Measurements from ENCODE around the gene MAPK10.
A peak's percentile ranks its signal among the peaks of the same experiment; 100 is the strongest.

The MAPK10 gene

GRCh38 chr4:85993641-85994040 is 366.2 kb downstream of the MAPK10 start:
- no peak for DNase-seq (ENCODE audit: extremely low spot score)
- ChIA-PET CTCF (no interaction called here), POLR2A (no interaction called here)
- no peak for TF ChIP-seq NFRKB (IDR thresholded peaks at IDR 0.05)
- TF ChIP-seq FOXA1 (IDR thresholded peaks at IDR 0.05), result no peak
- TF ChIP-seq, protein P1, sequence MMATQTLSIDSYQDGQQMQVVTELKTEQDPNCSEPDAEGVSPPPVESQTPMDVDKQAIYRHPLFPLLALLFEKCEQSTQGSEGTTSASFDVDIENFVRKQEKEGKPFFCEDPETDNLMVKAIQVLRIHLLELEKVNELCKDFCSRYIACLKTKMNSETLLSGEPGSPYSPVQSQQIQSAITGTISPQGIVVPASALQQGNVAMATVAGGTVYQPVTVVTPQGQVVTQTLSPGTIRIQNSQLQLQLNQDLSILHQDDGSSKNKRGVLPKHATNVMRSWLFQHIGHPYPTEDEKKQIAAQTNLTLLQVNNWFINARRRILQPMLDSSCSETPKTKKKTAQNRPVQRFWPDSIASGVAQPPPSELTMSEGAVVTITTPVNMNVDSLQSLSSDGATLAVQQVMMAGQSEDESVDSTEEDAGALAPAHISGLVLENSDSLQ (IDR thresholded peaks at IDR 0.05), result no peak
- no peak for TF ChIP-seq SUZ12 (IDR thresholded peaks at IDR 0.05)
- TF ChIP-seq CTBP1 (IDR thresholded peaks at IDR 0.05; ENCODE audit: borderline replicate concordance), result no peak
- no peak for TF ChIP-seq LEF1 (IDR thresholded peaks at IDR 0.05; ENCODE audit: borderline replicate concordance)

DNA sequence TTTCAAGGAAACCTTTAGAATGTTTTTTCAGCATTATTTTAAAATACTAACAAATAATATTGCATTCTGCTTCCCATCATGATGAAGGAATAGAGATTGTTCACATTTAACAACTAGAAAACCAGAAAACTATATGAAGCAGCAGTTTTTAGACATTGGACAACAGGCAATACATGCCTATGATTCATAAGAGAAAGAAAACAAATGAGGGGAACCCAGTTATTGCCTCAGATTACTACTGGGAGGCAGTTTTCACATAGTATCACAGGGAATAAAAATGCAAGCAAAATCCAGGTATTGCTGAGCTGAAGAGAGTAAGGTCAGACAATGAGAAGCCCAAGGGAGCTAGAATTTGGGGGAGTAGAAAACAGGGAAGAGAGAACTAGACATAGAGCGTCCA is 373.6 kb downstream of the MAPK10 start:
- TF ChIP-seq BHLHE40 (IDR thresholded peaks at IDR 0.05; ENCODE audit: borderline replicate concordance) (no peak), SP1 (IDR thresholded peaks at IDR 0.05) (no peak), TARDBP (IDR thresholded peaks at IDR 0.05) (no peak), HDGF (IDR thresholded peaks at IDR 0.05; ENCODE audit: borderline replicate concordance) (no peak), FOXA1 (IDR thresholded peaks at IDR 0.05) (no peak), NFRKB (IDR thresholded peaks at IDR 0.05) (no peak), L3MBTL2 (conservative IDR thresholded peaks at IDR 0.05) (no peak), CTBP1 (IDR thresholded peaks at IDR 0.05; ENCODE audit: borderline replicate concordance) (no peak), SUZ12 (IDR thresholded peaks at IDR 0.05) (no peak), ZNF384 (IDR thresholded peaks at IDR 0.05) (no peak), ARNT (IDR thresholded peaks at IDR 0.05) (no peak), LEF1 (IDR thresholded peaks at IDR 0.05; ENCODE audit: borderline replicate concordance) (no peak), FOXK2 (IDR thresholded peaks at IDR 0.05) (no peak), ELF4 (IDR thresholded peaks at IDR 0.05) (no peak), FOXM1 (IDR thresholded peaks at IDR 0.05; ENCODE audit: borderline replicate concordance) (no peak)
- TF ChIP-seq, protein P1 (IDR thresholded peaks at IDR 0.05), result no peak
- no peak for DNase-seq (ENCODE audit: extremely low spot score)
- ChIA-PET CTCF (no interaction called here), POLR2A (no interaction called here)

GRCh38 chr4:85979276-85979675 is 380.6 kb downstream of the MAPK10 start:
- ChIA-PET CTCF (no interaction called here), POLR2A (no interaction called here)
- TF ChIP-seq FOXK2 (IDR thresholded peaks at IDR 0.05), result no peak
- DNase-seq (ENCODE audit: extremely low spot score), result no peak

- ChIA-PET POLR2A (no interaction called here), CTCF (interaction anchor here (3.2 kb wide), 1 partner anchor 174 kb away, joined by 25 read pairs; no protein-coding TSS in a partner anchor)
- TF ChIP-seq ELF4 (IDR thresholded peaks at IDR 0.05) (no peak), SUZ12 (IDR thresholded peaks at IDR 0.05) (no peak), FOXA1 (IDR thresholded peaks at IDR 0.05) (no peak), HDGF (IDR thresholded peaks at IDR 0.05; ENCODE audit: borderline replicate concordance) (no peak), ARNT (IDR thresholded peaks at IDR 0.05) (no peak), SP1 (IDR thresholded peaks at IDR 0.05) (no peak), L3MBTL2 (conservative IDR thresholded peaks at IDR 0.05) (no peak), FOXK2 (IDR thresholded peaks at IDR 0.05) (no peak)
- no peak for DNase-seq (ENCODE audit: extremely low spot score)
These were observed 389.3 kb downstream of the MAPK10 start for GRCh38 chr4:85970535-85970934.

DNA sequence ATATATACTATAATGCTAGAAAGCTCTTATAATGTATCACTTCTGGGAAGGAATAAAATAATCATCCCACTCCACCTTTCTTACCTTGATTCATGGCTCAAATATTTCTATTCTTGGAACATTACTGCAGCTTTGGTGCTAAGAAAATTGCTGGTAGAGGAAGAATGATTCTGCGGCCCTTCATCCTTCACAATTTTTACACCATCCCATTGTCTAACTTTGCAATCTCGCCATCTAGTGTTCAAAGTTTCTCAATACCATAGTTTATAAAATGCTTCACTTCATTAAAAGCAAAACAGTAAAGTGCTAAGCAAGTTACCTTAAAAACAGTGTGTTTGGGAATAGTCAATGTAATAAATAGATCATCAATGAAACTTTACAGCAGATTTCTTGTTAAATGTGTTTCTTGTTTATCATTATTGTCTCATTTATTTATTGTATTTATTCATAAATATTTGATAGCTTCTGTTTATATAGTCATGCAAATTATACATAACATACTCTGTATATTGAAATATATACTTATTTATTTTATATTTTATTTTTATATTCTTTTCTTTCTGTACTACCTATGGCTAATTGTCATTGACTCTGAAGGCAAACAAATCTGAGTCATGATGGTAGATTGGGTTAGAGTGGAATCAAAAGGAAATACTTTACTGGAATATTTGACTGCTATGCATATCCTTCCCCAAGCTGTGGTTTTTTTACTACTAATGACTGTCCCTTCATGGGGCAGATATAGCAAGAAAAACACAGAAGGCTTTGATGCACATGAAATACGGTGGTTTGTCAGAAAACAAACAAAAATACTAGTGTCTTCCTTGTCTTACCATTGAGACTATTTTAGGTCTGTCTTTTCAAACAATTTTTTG is 390.7 kb downstream of the MAPK10 start:
- TF ChIP-seq FOXM1 (IDR thresholded peaks at IDR 0.05; ENCODE audit: borderline replicate concordance), result no peak
- peak; percentile 49 for DNase-seq (ENCODE audit: extremely low spot score)
- ChIA-PET POLR2A (no interaction called here), CTCF (interaction anchor here (0.7 to 3.2 kb wide), 4 partner anchors 163 to 1602 kb away, joined by 3 to 25 read pairs (median 3); no protein-coding TSS in a partner anchor)

GRCh38 chr4:85967872-85968271 is 392.0 kb downstream of the MAPK10 start:
- no peak for DNase-seq (ENCODE audit: extremely low spot score)
- POLR2A ChIA-PET, result no interaction called here
- no peak for TF ChIP-seq ELF4 (IDR thresholded peaks at IDR 0.05)
- TF ChIP-seq SUZ12 (IDR thresholded peaks at IDR 0.05), result no peak
- TF ChIP-seq BHLHE40 (IDR thresholded peaks at IDR 0.05; ENCODE audit: borderline replicate concordance), result no peak
- no peak for TF ChIP-seq FOXK2 (IDR thresholded peaks at IDR 0.05)
- no peak for TF ChIP-seq FOXA1 (IDR thresholded peaks at IDR 0.05)
- TF ChIP-seq HDGF (IDR thresholded peaks at IDR 0.05; ENCODE audit: borderline replicate concordance), result no peak
- TF ChIP-seq NFRKB (IDR thresholded peaks at IDR 0.05), result no peak
- TF ChIP-seq ARNT (IDR thresholded peaks at IDR 0.05), result no peak
- TF ChIP-seq ZNF384 (IDR thresholded peaks at IDR 0.05), result no peak
- TF ChIP-seq FOXM1 (IDR thresholded peaks at IDR 0.05; ENCODE audit: borderline replicate concordance), result no peak
- TF ChIP-seq LEF1 (IDR thresholded peaks at IDR 0.05; ENCODE audit: borderline replicate concordance), result no peak
- TF ChIP-seq TARDBP (IDR thresholded peaks at IDR 0.05), result no peak
- TF ChIP-seq L3MBTL2 (conservative IDR thresholded peaks at IDR 0.05), result no peak
- TF ChIP-seq, protein P1 (IDR thresholded peaks at IDR 0.05), result no peak
- no peak for TF ChIP-seq SP1 (IDR thresholded peaks at IDR 0.05)
- no peak for TF ChIP-seq CTBP1 (IDR thresholded peaks at IDR 0.05; ENCODE audit: borderline replicate concordance)
- CTCF ChIA-PET, result interaction anchor here (0.6 to 1.0 kb wide), 3 partner anchors 146 to 189 kb away, joined by 3 to 6 read pairs (median 4); no protein-coding TSS in a partner anchor
